ENCODE measurements around the gene IGLON5. TPM values are rescaled to one million over a fixed set of nuclear protein-coding genes. Genes with fewer than 3 reads are reported as not detected.

Gene IGLON5
- polyA plus RNA-seq, 1 experiment: not detected

GRCh38 chr19:51346742-51347141, 35.3 kb downstream of the IGLON5 start:
- TF ChIP-seq CTCF (IDR thresholded peaks at IDR 0.05; ENCODE audit: low read depth, low read length): no peak
- no peak overlapping the region for H3K4me3 ChIP-seq (ENCODE audit: low read depth, low read length)
- DNase-seq (ENCODE audit: low read depth, low spot score): no peak
- no peak overlapping the region for H3K27ac ChIP-seq (ENCODE audit: low read depth, low read length)
- CTCF ChIA-PET: no interaction called here
- H3K27me3 ChIP-seq (ENCODE audit: control insufficient read depth, insufficient read depth, low read length): no peaks in the 10 kb centered on the region
- POLR2A ChIA-PET: no interaction called here
- H3K9me3 ChIP-seq (ENCODE audit: control insufficient read depth, insufficient read depth, low read length): peaks cover 5% of the 10 kb centered on the region; the same call in 1 of the 2 replicates

GRCh38 chr19:51347209-51347928, 35.9 kb downstream of the IGLON5 start:
- no peak for TF ChIP-seq CTCF (IDR thresholded peaks at IDR 0.05; ENCODE audit: low read depth, low read length)
- Histone ChIP-seq H3K4me3 (ENCODE audit: low read depth, low read length) (no peak overlapping the region), H3K9me3 (ENCODE audit: control insufficient read depth, insufficient read depth, low read length) (peaks cover 5% of the 10 kb centered on the region; the same call in 1 of the 2 replicates), H3K27me3 (ENCODE audit: control insufficient read depth, insufficient read depth, low read length) (no peaks in the 10 kb centered on the region), H3K27ac (ENCODE audit: low read depth, low read length) (no peak overlapping the region)
- ChIA-PET CTCF (no interaction called here), POLR2A (interaction anchor here (1.0 kb wide), 1 partner anchor 8 kb away, joined by 3 read pairs; no protein-coding TSS in a partner anchor)
- no peak for DNase-seq (ENCODE audit: low read depth, low spot score)

GRCh38 chr19:51351266-51351990, 40.0 kb downstream of the IGLON5 start:
- no peak overlapping the region for H3K4me3 ChIP-seq (ENCODE audit: low read depth, low read length)
- no peak for DNase-seq (ENCODE audit: low read depth, low spot score)
- no peak for TF ChIP-seq CTCF (IDR thresholded peaks at IDR 0.05; ENCODE audit: low read depth, low read length)
- H3K27ac ChIP-seq (ENCODE audit: low read depth, low read length): peak overlapping the region; percentile 57
- POLR2A ChIA-PET: interaction anchor here (1.3 to 1.6 kb wide), 2 partner anchors 8 to 11 kb away, joined by 3 to 4 read pairs; no protein-coding TSS in a partner anchor
- CTCF ChIA-PET: interaction anchor here (0.5 kb wide), 1 partner anchor 160 kb away, joined by 4 read pairs; no protein-coding TSS in a partner anchor
- peaks cover 5% of the 10 kb centered on the region; the same call in 1 of the 2 replicates for H3K9me3 ChIP-seq (ENCODE audit: control insufficient read depth, insufficient read depth, low read length)
- no peaks in the 10 kb centered on the region for H3K27me3 ChIP-seq (ENCODE audit: control insufficient read depth, insufficient read depth, low read length)

GRCh38 chr19:51352783-51353360, 41.4 kb downstream of the IGLON5 start:
- Histone ChIP-seq H3K9me3 (ENCODE audit: control insufficient read depth, insufficient read depth, low read length) (peaks cover 5% of the 10 kb centered on the region; the same call in 1 of the 2 replicates), H3K27ac (ENCODE audit: low read depth, low read length) (no peak overlapping the region), H3K4me3 (ENCODE audit: low read depth, low read length) (no peak overlapping the region), H3K27me3 (ENCODE audit: control insufficient read depth, insufficient read depth, low read length) (no peaks in the 10 kb centered on the region)
- CTCF ChIA-PET: no interaction called here
- no peak for TF ChIP-seq CTCF (IDR thresholded peaks at IDR 0.05; ENCODE audit: low read depth, low read length)
- POLR2A ChIA-PET: no interaction called here
- no peak for DNase-seq (ENCODE audit: low read depth, low spot score)
